DOHH2 (cell line): Measurements from ENCODE around the gene NELFB.
"Not testable (repeated sequence)": the region's sequence is repeated elsewhere in the genome, so short reads cannot be mapped to it uniquely, and the experiment has no call there.

ENCODE experiments used
- H3F3A ChIP-seq: fragments of 200-600 bp; sonication (generic), shearing (Covaris generic); 2 replicates; pipeline ENCODE4 v1.6.0; 2016; ENCODE audit warnings: antibody characterized with exemption, mild to moderate bottlenecking; ENCODE audit not compliant: control insufficient read depth, insufficient read depth
- H3K27ac ChIP-seq: fragments of 200-600 bp; sonication (generic); 2 replicates; pipeline ENCODE4 v1.5.1; 2014; ENCODE audit warnings: low read depth, mild to moderate bottlenecking, low read length, moderate library complexity
- H3K27me3 ChIP-seq: fragments of 200-600 bp; sonication (generic); 2 replicates; pipeline ENCODE4 v1.6.1; 2014; ENCODE audit warnings: mild to moderate bottlenecking, low read length, mixed read lengths; ENCODE audit not compliant: control insufficient read depth
- H3K36me3 ChIP-seq: fragments of 200-600 bp; sonication (generic); 2 replicates; pipeline ENCODE4 v1.6.1; 2014; ENCODE audit warnings: mild to moderate bottlenecking, low read length, moderate library complexity, mixed read lengths; ENCODE audit not compliant: control insufficient read depth
- H3K4me1 ChIP-seq: fragments of 200-600 bp; sonication (generic); 2 replicates; pipeline ENCODE4 v1.6.1; 2014; ENCODE audit warnings: mild to moderate bottlenecking, low read length, mixed read lengths; ENCODE audit not compliant: control insufficient read depth
- H3K4me2 ChIP-seq: fragments of 200-600 bp; sonication (generic); 2 replicates; pipeline ENCODE4 v1.6.0; 2014; ENCODE audit warnings: mild to moderate bottlenecking, low read length, moderate library complexity
- H3K4me3 ChIP-seq: fragments of 200-600 bp; sonication (generic); 2 replicates; pipeline ENCODE4 v1.5.1; 2014; ENCODE audit warnings: mild to moderate bottlenecking, low read length, mixed read lengths
- H3K79me2 ChIP-seq: fragments of 200-600 bp; sonication (generic); 2 replicates; pipeline ENCODE4 v1.6.1; 2014; ENCODE audit warnings: mild to moderate bottlenecking, low read length, mixed read lengths; ENCODE audit not compliant: control insufficient read depth
- H3K9me2 ChIP-seq: fragments of 200-600 bp; sonication (generic); replicated peaks from 2 replicates; pipeline ENCODE4 v1.6.1; 2014; ENCODE audit warnings: mild to moderate bottlenecking, low read length, mixed read lengths; ENCODE audit not compliant: control insufficient read depth
- H3K9me3 ChIP-seq: fragments of 200-600 bp; sonication (generic); 2 replicates; pipeline ENCODE4 v1.6.1; 2014; ENCODE audit warnings: antibody characterized with exemption, low read length, mixed read lengths; ENCODE audit not compliant: control insufficient read depth, insufficient read depth
- H4K20me1 ChIP-seq: fragments of 200-600 bp; sonication (generic); 2 replicates; pipeline ENCODE4 v1.6.0; 2014; ENCODE audit warnings: low read depth, mild to moderate bottlenecking, antibody characterized with exemption, low read length, moderate library complexity; ENCODE audit not compliant: control insufficient read depth, insufficient read depth
- CTCF ChIP-seq: fragments of 200-600 bp; sonication (generic); IDR thresholded peaks from one replicate; pipeline ENCODE4 v1.5.1; 2014; ENCODE audit warnings: antibody characterized with exemption, mild to moderate bottlenecking, low read depth, low read length; ENCODE audit not compliant: poor library complexity, severe bottlenecking
- EZH2phosphoT487 ChIP-seq: fragments of 200-600 bp; sonication (generic); IDR thresholded peaks from 2 replicates; pipeline ENCODE4 v1.6.1; 2017; ENCODE audit warnings: borderline replicate concordance, mild to moderate bottlenecking, antibody characterized with exemption, low read length, moderate library complexity, mixed read lengths

NELFB gene

DNA sequence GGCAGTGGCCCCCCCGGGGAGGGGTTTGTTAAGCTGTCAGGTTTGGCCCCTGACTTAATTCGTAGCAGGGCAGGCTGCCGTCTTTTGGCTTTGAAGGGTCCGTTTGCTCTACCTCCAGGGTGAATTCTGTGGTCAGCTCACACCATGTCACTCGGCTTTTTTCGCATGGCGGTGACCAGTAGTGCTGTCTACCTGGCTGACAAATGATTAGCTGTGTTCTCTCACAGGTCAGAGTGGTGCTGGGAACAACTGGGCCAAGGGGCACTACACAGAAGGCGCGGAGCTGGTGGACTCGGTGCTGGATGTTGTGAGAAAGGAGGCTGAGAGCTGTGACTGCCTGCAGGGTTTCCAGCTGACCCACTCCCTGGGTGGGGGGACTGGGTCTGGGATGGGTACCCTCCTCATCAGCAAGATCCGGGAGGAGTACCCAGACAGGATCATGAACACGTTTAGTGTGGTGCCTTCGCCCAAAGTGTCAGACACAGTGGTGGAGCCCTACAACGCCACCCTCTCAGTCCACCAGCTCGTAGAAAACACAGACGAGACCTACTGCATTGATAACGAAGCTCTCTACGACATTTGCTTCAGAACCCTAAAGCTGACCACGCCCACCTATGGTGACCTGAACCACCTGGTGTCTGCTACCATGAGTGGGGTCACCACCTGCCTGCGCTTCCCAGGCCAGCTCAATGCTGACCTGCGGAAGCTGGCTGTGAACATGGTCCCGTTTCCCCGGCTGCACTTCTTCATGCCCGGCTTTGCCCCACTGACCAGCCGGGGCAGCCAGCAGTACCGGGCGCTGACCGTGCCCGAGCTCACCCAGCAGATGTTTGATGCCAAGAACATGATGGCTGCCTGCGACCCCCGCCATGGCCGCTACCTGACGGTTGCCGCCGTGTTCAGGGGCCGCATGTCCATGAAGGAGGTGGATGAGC lies 12.6 kb upstream of the NELFB start:
- H3F3A ChIP-seq, result peaks cover 9% of the 10 kb centered on the region
- H3K79me2 ChIP-seq, result peaks cover 45% of the 10 kb centered on the region
- H3K9me3 ChIP-seq, result no peaks in the 10 kb centered on the region
- H3K27me3 ChIP-seq, result no peaks in the 10 kb centered on the region
- no peak for TF ChIP-seq EZH2phosphoT487
- H3K36me3 ChIP-seq, result peaks cover 29% of the 10 kb centered on the region
- H4K20me1 ChIP-seq, result peaks cover 21% of the 10 kb centered on the region
- H3K9me2 ChIP-seq, result no peaks in the 10 kb centered on the region
- H3K4me3 ChIP-seq, result peak overlapping the region; percentile 84
- H3K4me2 ChIP-seq, result peak overlapping the region; percentile 82
- no peak overlapping the region for H3K27ac ChIP-seq
- H3K4me1 ChIP-seq, result peaks cover 53% of the 10 kb centered on the region

DNA sequence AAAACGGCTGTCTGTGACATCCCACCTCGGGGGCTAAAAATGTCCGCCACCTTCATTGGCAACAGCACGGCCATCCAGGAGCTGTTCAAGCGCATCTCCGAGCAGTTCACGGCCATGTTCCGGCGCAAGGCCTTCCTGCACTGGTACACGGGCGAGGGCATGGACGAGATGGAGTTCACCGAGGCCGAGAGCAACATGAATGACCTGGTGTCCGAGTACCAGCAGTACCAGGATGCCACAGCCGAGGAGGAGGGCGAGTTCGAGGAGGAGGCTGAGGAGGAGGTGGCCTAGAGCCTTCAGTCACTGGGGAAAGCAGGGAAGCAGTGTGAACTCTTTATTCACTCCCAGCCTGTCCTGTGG lies 11.9 kb upstream of the NELFB start:
- peak overlapping the region; percentile 82 for H3K4me2 ChIP-seq
- not testable (repeated sequence) for H3K27me3 ChIP-seq, H3K9me3 ChIP-seq, H3K9me2 ChIP-seq, H3K27ac ChIP-seq, H3F3A ChIP-seq
- H3K36me3 ChIP-seq, result peaks cover 29% of the 10 kb centered on the region
- H3K79me2 ChIP-seq, result peaks cover 38% of the 10 kb centered on the region
- peak overlapping the region; percentile 84 for H3K4me3 ChIP-seq
- peaks cover 46% of the 10 kb centered on the region for H3K4me1 ChIP-seq
- peaks cover 21% of the 10 kb centered on the region for H4K20me1 ChIP-seq

DNA sequence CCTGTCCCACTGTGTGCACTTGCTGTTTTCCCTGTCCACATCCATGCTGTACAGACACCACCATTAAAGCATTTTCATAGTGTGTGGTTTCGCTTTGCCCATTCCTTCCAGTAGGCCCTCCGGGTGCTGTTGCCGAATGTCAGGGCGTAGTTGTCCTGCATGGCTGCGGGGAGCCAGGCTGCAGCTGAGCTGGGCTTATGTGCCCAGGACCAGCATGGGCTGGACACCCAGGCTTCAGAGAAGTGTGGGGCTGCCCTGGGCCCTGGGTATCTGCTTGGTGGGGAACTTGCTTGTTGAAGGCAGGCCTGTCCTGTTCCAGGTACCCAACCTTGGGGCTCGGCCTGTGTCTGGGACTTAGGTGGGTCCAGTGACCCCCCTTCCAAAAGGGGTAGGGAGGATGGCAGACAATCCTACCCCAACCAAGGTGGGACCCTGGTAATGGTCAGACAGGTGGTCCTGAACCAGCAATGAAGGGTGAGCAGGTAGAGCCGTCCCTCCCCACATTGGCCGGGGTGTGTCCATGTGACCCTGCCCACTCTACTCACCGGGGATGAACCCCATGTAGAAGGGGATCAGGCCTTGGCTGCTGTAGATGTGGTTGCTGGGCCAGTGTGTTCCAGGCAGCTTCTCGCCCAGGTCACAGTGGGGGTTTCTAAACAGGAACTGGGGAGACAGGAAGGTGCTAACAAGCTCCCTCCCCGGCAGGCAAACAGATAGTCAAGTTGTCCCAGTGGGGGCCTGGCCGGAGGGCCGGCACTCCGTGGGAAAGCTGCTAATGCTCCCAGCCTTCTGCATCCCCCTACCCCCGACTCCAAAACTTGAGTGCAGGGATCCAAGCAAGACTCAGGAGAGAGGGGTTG lies 11.3 kb upstream of the NELFB start:
- Histone ChIP-seq H4K20me1 (peaks cover 21% of the 10 kb centered on the region), H3K4me2 (peak overlapping the region; percentile 82), H3K27ac (no peak overlapping the region), H3K79me2 (peaks cover 32% of the 10 kb centered on the region), H3K9me2 (no peaks in the 10 kb centered on the region), H3K4me3 (peak overlapping the region; percentile 10; the same call in 1 of the 2 replicates), H3K9me3 (no peaks in the 10 kb centered on the region), H3F3A (peaks cover 12% of the 10 kb centered on the region), H3K4me1 (peaks cover 40% of the 10 kb centered on the region), H3K27me3 (no peaks in the 10 kb centered on the region), H3K36me3 (peaks cover 28% of the 10 kb centered on the region)
- TF ChIP-seq EZH2phosphoT487 (no peak), CTCF (no peak)

GRCh38 chr9:137244486-137245449 lies 10.4 kb upstream of the NELFB start:
- peaks cover 36% of the 10 kb centered on the region for H3K4me1 ChIP-seq
- no peak overlapping the region for H3K4me2 ChIP-seq
- H3K27me3 ChIP-seq, result no peaks in the 10 kb centered on the region
- H3K36me3 ChIP-seq, result peaks cover 26% of the 10 kb centered on the region
- peaks cover 23% of the 10 kb centered on the region for H3K79me2 ChIP-seq
- H3K27ac ChIP-seq, result no peak overlapping the region
- H3K9me2 ChIP-seq, result no peaks in the 10 kb centered on the region
- peaks cover 21% of the 10 kb centered on the region for H4K20me1 ChIP-seq
- H3K9me3 ChIP-seq, result no peaks in the 10 kb centered on the region
- peaks cover 12% of the 10 kb centered on the region for H3F3A ChIP-seq
- H3K4me3 ChIP-seq, result no peak overlapping the region
- TF ChIP-seq EZH2phosphoT487 (no peak), CTCF (no peak)
